HT1080 (cell line): ENCODE measurements around the gene IL20. TPM values are rescaled to one million over a fixed set of nuclear protein-coding genes. Genes with fewer than 3 reads are reported as not detected.
"Not testable (repeated sequence)": the region's sequence is repeated elsewhere in the genome, so short reads cannot be mapped to it uniquely, and the experiment has no call there.

Experiments
- DNase-seq: peaks from one replicate; pipeline ENCODE4 v3.0.0-alpha.2; 2015; ENCODE audit warnings: low read depth
- total RNA-seq: library from RNA; depleted of rRNA; stranded (reverse); fragments of >200 nt; shearing (Covaris generic); gene quantifications from 2 replicates; pipeline ENCODE4 v1.2.3, GENCODE V29; 2014

The IL20 gene
- total RNA-seq, 1 experiment from 2014 or later: not detected

DNA sequence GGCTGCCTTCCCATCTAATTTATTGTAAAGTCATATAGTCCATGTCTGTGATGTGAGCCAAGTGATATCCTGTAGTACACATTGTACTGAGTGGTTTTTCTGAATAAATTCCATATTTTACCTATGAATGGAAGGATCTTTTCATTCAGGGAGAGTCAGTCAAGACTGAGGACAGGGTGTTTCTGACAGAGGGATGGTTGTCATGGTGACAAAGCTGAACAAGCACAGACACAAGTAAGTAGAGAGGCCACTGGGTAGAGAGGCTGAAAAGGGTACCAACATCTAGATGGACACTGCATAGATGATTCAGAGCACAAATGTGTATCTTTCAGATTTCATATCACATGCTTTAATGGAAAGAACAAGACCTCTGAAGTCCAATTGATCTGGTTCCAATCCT, 22.6 kb upstream of the IL20 start:
- no peak for DNase-seq

DNA sequence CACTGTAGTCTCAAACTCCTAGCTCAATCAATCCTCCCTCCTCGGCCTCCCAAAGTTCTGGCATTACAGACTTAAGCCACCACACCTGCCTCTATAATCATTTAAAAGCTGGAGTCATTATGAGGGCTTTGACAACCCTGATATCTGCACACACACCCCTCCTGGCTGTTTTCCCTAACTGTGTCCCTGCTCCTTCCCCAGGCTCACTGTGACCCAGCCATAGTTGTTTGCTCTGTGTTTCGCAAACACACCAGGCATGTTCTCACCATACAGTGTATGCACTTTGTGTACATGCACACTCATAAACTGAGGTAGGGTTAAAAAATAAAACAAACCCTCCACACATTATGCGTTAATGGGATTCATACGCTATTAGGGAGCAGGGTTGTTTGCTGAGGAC, 21.8 kb upstream of the IL20 start:
- no peak for DNase-seq

DNA sequence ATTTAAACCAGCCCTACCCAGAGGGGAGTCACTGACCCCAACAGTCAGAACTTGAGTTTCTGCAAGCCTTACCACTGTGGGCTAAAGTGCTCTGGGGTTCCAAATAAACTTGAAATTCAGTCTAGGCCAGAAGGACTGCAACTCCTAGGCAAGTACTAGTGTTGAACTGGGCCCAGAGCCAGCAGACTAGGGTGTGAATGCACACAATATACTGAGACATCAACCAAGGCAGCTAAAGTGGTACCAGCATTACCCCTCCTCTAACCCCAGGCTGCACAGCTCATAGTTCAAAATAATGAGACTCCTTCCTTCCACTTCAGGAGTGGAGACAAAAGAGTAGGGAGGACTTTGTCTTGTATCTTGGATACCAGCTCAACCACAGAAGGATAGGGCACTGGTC, 18.9 kb upstream of the IL20 start:
- no peak for DNase-seq

DNA sequence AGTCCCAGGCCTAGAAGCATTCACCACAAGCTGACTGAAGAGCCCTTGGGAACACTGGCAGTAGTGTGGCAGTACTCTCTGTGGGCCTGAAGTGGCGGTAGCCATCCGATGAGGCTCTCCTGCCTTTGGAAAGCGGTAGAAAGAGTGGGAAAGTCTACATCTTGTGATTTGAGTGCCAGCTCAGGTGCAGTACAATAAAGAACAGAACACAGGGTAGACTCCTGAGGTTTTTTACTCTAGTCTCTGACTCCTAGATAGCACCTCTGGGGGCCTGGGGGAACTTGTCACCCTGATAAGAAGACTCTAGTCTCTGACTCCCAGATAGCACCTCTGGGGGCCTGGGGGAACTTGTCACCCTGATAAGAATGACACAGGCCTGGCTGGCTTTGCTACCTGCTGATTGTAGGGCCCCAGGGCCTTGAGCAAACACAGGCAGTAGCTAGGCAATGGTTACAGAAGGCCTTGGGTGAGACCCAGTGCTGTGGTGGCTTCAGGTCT, 18.0 kb upstream of the IL20 start:
- no peak for DNase-seq

DNA sequence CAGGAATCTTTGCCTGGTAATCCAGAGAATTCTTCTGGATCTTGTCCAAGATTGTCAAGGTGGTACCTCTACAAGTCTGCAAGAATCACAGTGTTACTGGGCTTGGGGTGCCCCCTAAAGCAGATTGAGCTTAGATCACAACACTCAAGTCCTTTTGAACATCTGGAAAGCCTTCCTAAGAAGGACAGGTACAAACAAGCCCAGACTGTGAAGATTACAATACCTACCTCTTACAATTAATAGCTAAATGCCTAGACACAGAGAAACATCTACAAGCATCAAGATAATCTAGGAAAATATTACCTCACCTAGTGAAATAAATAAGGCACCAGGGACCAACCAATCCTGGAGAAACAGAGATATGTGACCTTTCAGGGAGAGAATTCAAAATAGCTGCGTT, 17.5 kb upstream of the IL20 start:
- DNase-seq: no peak

DNA sequence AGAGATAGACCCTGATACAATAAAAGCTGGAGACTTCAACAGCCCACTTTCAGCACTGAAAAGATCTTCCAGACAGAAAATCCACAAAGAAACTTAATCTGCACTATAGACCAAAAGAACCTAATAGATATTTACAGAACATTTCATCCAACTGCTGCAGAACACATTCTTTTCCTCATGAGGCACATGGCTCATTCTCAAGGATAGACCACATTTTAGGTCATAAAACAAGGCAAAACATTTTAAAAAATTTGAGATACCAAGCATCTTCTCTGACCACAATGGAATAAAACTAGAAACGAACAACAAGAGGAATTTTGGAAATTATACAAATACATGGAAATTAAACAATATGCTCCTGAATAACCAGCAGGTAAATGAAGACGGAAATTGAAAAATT, 15.0 kb upstream of the IL20 start:
- DNase-seq: no peak

DNA sequence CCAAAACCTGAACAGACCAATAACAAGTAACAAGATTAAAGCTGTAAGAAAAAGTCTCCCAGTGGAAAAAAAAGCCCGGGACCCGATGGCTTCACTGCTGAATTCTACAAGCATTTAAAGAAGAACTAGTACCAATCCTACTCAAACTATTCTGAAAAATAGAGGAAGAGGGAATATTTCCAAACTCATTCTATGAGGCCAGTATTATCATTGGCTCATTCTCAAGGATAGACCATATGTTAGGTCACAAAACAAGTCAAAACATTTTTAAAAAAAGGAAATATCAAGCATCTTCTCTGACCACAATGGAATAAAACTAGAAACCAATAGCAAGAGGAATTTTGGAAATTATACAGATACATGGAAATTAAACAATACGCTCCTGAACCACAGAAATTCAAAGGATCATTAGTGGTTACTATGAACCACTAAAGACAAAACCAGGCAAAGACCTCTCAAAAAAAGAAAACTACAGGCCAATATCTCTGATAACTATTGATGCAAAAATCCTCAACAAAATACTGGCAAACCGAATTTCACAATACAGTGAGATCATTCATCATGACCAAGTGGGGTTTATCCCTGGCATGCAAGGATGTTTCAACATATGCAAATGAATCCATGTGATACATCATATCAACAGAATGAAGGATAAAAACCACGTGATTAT, 13.9 kb upstream of the IL20 start:
- DNase-seq: no peak

DNA sequence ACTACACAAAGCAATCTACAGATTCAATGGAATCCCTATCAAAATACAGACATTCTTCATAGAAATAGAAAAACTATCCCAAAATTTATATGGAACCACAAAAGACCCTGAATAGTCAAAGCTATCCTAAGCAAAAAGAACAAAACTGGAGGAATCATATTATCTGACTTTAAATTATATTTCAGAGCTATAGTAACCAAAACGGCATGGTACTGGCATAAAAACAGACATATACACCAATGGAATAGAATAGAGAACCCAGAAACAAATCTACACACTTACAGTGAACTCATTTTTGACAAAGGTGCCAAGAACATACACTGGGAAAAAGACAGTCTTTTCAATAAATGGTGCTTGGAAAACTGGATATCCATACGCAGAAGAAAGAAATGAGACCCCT, 12.8 kb upstream of the IL20 start:
- DNase-seq: not testable (repeated sequence)

DNA sequence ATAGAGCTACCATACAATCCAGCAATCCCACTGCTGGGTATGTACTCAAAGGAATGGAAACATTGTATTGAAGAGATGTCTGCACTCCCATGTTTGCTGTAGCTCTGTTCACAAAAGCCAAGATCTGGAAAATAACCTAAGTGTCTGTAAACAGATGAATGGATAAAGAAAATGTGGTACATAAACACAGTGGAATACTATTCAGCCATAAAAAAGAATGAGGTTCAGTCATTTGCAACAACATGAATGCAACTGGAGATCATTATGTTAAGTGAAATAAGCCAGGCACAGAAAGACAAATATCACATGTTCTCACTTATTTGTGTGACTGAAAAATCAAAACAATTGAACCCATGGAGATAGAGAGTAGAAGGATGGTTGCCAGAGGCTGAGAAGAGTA, 11.7 kb upstream of the IL20 start:
- not testable (repeated sequence) for DNase-seq

DNA sequence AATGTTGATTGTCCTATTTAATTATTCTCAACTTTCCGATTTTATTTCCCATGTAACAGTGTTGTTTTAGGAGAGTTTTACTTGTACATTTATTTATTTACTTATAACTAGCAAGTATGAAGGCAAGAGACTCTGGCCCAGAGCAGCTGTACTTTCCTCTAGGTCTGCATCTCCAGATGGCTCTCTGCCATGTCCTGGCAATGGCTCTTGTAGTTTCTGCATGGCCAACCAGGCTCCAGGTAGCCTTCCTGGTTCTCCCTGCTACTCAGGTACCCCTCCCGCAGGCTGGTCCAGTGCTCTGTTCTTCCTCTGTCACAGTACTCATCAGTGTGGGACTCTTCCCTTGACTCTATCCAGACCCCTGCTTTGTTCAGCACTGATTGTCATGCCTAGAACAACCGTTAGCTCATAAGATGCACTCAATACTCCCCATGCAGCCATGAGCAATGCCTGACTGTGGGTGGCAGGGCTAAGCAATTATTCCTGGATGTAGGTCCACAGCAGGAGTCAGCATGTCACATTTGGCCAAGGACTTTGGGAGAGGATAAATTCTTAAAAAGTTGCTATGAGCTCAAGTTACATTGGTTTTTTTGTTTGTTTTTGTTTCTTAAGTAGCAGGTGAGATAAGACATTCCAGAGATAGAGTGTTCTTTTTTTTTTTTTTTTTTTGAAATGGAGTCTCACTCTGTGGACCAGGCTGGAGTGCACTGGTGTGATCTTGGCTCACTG, 10.9 kb upstream of the IL20 start:
- DNase-seq: no peak

DNA sequence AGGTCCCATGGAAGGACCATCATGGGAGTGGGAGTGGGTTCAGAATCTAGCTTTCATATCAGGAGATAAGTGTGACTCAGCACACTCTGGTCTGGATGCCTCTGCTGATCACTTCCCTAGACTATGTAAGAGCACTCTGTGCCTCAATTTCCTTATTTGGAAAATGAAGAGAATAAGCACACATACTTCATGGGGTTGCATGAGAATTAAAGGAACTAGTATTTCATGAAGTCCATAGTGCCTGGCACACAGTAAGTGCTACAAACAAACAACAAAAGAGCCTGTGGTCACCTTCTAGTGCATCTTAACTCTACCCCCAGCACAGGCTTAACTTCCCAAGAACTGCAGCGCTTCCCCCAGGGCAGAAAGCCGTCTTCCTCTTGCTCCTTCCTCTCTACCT, 9.6 kb upstream of the IL20 start:
- no peak for DNase-seq

DNA sequence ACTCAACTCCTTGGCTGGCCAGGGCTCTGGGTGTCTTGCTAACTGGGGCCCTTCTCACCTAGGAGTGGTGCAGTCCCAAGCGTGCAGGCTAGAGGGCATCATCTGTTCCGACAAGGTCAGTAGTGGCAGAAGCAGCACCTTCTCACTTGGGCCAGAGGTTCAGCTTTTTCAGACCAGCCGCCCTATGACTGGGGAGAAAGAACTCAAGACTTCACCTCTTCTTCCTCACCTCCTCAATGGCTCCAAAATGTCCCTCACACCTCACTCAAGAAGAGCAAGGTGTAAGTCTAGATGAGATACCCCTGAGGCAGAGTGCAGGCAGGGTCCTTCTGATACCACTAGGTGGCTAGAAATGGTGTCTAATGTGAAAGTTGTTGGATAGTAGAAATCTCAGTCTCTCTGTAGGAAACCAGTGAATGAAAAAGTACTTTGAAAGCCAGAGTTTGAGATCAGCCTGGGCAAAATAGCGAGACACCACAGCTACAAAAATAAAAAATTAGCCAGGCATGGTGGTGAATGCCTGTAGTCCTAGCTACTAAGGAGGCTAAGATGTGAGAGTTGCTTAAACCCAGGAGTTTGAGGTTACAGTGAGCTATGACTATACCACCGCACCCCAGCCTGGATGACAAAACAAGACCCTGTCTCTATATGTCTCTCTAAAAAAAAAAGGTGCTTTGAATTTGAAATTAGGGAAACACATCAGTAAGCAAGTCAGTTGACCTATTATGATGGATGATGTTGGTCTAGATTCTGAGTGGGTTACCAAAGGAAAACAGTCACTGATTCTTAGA, 8.6 kb upstream of the IL20 start:
- DNase-seq: no peak

DNA sequence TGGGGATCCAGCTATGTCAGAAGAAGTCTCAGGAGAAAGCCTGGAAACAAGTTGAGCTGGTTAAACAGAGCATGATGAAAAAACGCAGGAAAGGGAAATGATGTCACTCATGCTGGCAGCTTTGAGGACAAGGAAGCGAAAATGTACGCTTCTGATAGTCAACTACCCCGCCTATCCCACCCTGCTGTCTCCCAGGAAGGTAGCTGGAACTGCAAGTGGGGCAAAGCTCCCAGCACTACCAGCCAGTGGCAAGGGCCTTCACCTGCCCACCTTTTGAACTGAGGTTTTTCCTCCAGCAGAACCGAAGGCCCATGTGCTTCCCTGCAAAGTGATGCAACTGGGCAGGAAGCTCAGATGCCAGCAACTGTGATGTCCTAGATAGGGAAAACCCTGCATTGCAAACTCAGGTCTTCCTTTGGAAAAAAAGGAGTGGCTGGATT, 6.3 kb upstream of the IL20 start:
- DNase-seq: no peak

DNA sequence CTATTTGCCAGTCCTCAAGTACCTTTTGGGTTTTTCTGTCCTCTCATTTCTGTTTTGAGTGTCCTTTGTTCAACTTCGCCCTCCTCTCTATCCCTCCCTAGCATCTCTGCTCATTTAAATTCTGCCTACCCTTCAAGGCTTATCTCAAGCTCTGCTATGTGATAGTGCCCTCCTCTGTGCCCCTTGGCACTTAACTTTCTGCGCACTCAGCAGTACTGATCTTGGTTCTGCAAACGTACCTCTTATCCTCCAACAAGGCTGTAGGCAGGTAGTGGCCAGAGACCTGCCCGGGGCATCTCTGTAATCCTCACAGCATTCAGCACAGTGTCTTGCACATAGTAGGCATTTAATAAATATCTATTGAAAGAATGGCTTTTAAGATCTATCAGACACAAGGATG, 5.3 kb upstream of the IL20 start:
- DNase-seq: no peak

DNA sequence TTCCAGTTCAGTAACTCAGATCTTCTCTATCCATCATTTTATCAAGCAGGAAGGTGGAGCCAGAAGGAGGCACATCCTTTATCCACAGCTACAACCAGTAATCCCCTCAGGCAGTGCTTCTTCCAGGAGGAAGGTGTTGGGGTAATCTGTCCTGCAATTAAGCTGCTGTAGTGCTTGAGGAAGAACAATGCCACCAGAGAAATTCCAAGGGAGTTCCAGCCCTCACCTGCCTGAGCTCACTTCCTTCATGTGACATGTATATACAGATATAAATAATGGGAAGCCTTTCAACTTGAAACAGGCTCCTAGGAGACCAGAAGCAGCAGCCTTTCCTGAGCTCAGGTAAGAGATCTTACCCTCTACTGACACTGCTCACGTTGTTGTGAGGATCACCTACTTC, 2.2 kb upstream of the IL20 start:
- no peak for DNase-seq

DNA sequence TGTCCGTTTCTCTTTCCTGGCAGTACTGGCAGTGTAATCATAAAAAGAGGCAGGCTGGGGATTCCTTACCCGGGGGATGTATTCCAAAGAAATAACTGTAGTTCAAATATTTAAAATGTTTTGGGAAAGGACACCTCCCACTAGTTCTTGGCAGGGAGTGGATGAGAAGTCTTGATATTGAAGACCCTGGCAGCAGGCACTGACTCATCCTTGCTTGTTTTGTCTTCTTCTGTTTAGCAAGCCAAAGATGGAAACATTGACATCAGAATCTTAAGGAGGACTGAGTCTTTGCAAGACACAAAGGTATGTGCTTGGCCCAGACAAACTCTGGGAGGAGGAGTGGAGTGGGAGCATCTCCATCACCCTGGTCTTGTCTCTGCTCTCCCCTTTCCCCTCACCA, 639 bp downstream of the IL20 start:
- DNase-seq: no peak

DNA sequence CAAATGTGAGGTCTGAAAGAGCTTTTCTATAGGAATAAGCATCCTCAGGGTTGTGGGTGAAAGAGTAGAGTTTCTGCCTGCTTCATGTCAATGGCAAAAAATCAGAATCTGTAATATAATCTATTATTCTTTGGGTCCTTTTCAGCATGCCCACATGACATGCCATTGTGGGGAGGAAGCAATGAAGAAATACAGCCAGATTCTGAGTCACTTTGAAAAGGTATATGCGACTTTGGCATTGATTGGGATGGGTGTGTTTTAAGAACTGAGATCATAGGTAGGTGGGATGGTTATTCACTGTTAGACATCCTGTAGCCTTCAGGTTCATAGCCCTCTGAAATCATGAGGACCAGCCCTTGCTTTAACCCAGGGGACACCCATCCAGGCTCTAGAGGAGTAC, 1.8 kb downstream of the IL20 start:
- no peak for DNase-seq

DNA sequence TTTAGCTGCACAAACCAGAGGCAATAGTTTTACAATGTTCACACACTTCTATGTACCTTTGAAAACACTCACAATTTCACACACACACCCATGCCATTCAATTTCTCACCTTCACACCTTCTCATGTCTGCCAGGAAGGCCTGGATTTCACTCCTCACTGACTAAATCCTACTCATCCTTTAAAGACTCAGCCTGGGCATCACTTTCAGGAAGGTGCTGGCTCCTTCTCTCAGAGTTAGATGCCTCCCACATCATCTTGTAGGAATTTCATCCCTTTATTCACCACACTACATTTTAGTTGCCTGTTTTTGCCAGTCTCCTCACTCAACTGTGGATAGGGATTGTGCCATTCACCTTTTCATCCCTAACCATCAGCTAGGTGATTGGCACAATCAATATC, 2.3 kb downstream of the IL20 start:
- no peak for DNase-seq

DNA sequence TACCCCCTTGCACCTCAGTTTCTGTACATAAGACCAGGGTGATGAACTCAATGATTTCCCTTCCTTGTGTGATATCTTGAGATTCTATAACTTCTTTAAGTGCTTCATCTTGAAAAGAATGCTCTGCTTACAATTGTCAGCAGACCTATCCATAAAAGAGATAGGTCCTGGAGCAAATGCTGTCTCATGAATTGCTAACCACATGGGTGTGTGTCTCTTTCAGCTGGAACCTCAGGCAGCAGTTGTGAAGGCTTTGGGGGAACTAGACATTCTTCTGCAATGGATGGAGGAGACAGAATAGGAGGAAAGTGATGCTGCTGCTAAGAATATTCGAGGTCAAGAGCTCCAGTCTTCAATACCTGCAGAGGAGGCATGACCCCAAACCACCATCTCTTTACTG, 2.8 kb downstream of the IL20 start:
- DNase-seq: no peak

DNA sequence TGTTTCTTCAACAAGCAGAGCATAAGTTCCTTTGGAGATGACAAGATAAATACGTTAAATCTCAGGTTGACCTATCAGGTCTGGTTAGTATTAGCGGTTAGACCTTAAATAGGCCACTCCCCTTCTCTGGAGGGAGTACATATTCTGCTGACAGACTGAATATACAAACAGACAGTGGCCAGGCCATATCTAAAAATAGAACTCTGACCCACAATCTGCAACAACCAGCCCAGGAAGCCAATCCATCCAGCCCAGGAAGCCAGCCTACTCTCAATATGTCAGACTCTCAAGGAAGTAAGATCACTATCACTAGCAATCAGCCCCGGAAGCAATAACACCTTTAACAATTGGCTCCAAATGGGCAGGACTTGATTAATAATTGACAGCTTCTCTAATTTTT, 6.7 kb downstream of the IL20 start:
- no peak for DNase-seq

DNA sequence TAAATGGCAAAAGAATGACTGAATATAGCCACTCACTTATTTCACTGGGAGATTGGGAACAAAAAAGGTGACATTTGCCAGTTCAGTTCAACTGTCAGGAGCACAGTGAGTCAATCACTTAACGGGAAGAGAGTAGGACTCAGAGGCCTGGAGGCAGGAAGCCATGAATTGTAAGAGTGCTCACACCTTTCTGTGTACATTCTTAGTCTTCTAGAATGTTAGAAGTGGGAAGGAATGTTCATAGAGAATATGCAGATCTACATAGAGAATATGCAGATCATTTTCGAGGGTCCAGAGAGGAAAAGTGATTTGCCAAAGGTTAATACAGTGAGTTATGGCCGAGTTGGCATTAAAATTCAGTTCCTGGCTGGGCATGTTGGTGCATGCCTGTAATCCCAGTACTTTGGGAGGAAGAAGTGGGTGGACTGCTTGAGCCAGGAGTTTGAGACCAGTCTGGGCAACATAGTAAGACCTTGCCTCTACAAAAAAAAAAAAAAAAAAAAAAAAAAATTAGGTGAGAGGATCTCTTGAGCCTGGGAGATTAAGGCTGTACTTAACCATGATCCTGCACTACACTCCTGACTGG, 8.3 kb downstream of the IL20 start:
- DNase-seq: no peak
